ENCODE results near the gene ATP5MC2. TPM values are rescaled to one million over a fixed set of nuclear protein-coding genes. Genes with fewer than 3 reads are reported as not detected.
A peak's percentile ranks its signal among the peaks of the same experiment; 100 is the strongest.

Gene ATP5MC2
- polyA plus RNA-seq, 2 of the 4 experiments (the other 2 are of a cell fraction): 402 to 540 TPM

- TF ChIP-seq EHF (CRISPR knock-in tag; IDR thresholded peaks at IDR 0.05): no peak
- TF ChIP-seq CEBPB (IDR thresholded peaks at IDR 0.05): peak; percentile 56 to 66; a peak in 3 of 4 replicates
- no peak for TF ChIP-seq BHLHE40 (IDR thresholded peaks at IDR 0.05; ENCODE audit: low read depth, low read length)
- TF ChIP-seq ATOH8 (CRISPR knock-in tag; IDR thresholded peaks at IDR 0.05; ENCODE audit: low read depth): no peak
- no peak for TF ChIP-seq MAFK (IDR thresholded peaks at IDR 0.05; ENCODE audit: partially characterized antibody)
- TF ChIP-seq BCL3 (IDR thresholded peaks at IDR 0.05): no peak
- Histone ChIP-seq H3K27ac (peak overlapping the region; percentile 93 to 94; a peak in 4 of 6 replicates), H3K9me3 (no peaks in the 10 kb centered on the region), H3K4me3 (peak overlapping the region; percentile 67), H3K4me1 (peaks cover 41% of the 10 kb centered on the region), H3K4me2 (peak overlapping the region; percentile 92)
- no peak for ATAC-seq
- POLR2A ChIA-PET: interaction anchor here (2.8 kb wide), 1 partner anchor 51 kb away, joined by 14 read pairs; the partner anchor contains the start of gene ATP5MC2
- DNase-seq (ENCODE audit: low read depth in 1 of 2, low spot score in 1 of 2): no peak
- WGBS (ENCODE audit: missing lambda C conversion rate): 67% methylated on average over 3 of the region's 3 CpGs
- FAIRE-seq: no peak
- CTCF ChIA-PET: interaction anchor here (1.0 to 6.5 kb wide), 6 partner anchors 9 to 121 kb away, joined by 3 to 41 read pairs (median 8); partner anchors contain the start of gene ATP5MC2
These were observed 51.4 kb downstream of the ATP5MC2 start for GRCh38 chr12:53624458-53624857.

GRCh38 chr12:53623548-53624385 lies 52.1 kb downstream of the ATP5MC2 start:
- peak overlapping the region; percentile 1 to 44; a peak in 4 of 6 replicates for H3K27ac ChIP-seq
- FAIRE-seq (no peak), ATAC-seq (no peak), DNase-seq (ENCODE audit: low read depth in 1 of 2, low spot score in 1 of 2) (peak in 1 of 2 experiments; percentile 35)
- H3K4me1 ChIP-seq: peaks cover 46% of the 10 kb centered on the region
- ChIA-PET POLR2A (interaction anchor here (1.9 to 2.8 kb wide), 2 partner anchors 52 kb away, joined by 10 to 14 read pairs; partner anchors contain the start of gene ATP5MC2), CTCF (interaction anchor here (1.1 to 6.5 kb wide), 6 partner anchors 10 to 122 kb away, joined by 3 to 41 read pairs (median 8); partner anchors contain the start of gene ATP5MC2)
- no peak for TF ChIP-seq POLR2AphosphoS2 (conservative IDR thresholded peaks at IDR 0.05; ENCODE audit: low read length)
- TF ChIP-seq PBX3 (IDR thresholded peaks at IDR 0.05): no peak
- TF ChIP-seq HMGXB4 (CRISPR knock-in tag; IDR thresholded peaks at IDR 0.05; ENCODE audit: borderline replicate concordance): no peak
- H3K4me3 ChIP-seq: peak overlapping the region; percentile 67; the same call in 2 of the 3 replicates
- 28% methylated on average over 7 of the region's 7 CpGs for WGBS (ENCODE audit: missing lambda C conversion rate)
- H3K4me2 ChIP-seq: peak overlapping the region; percentile 92
- no peaks in the 10 kb centered on the region for H3K9me3 ChIP-seq

- CTCF ChIA-PET: interaction anchor here (0.5 to 6.5 kb wide), 7 partner anchors 11 to 183 kb away, joined by 3 to 41 read pairs (median 7); partner anchors contain the start of gene ATP5MC2
- POLR2A ChIA-PET: interaction anchor here (1.9 kb wide), 1 partner anchor 53 kb away, joined by 10 read pairs; the partner anchor contains the start of gene ATP5MC2
- H3K4me2 ChIP-seq: peak overlapping the region; percentile 92
- H3K9me3 ChIP-seq: no peaks in the 10 kb centered on the region
- peaks cover 52% of the 10 kb centered on the region for H3K4me1 ChIP-seq
- H3K4me3 ChIP-seq: no peak overlapping the region
- 96% methylated on average over 5 of the region's 5 CpGs for WGBS (ENCODE audit: missing lambda C conversion rate)
- ATAC-seq (no peak), FAIRE-seq (no peak), DNase-seq (ENCODE audit: low read depth in 1 of 2, low spot score in 1 of 2) (no peak)
- TF ChIP-seq RAD21 (conservative IDR thresholded peaks at IDR 0.05 in 1 of 2, IDR thresholded peaks at IDR 0.05 in 1 of 2) (no peak), RNF2 (IDR thresholded peaks at IDR 0.05; ENCODE audit: borderline replicate concordance, low read depth) (no peak), RFX5 (IDR thresholded peaks at IDR 0.05) (no peak), USF2 (IDR thresholded peaks at IDR 0.05) (no peak), MAZ (IDR thresholded peaks at IDR 0.05; ENCODE audit: borderline replicate concordance, low read depth, low read length) (no peak), FOSL2 (IDR thresholded peaks at IDR 0.05) (no peak), FOSL2 (CRISPR knock-in tag; IDR thresholded peaks at IDR 0.05) (no peak), ZSCAN20 (CRISPR knock-in tag; IDR thresholded peaks at IDR 0.05) (no peak)
- H3K27ac ChIP-seq: no peak overlapping the region
These were observed 53.2 kb downstream of the ATP5MC2 start for GRCh38 chr12:53622724-53623123.

Data from A549 (cell line).